HG03039 (cell line): ENCODE data around the gene NXNL1.
A peak's percentile ranks its signal among the peaks of the same experiment; 100 is the strongest.
"Not testable (repeated sequence)": the region's sequence is repeated elsewhere in the genome, so short reads cannot be mapped to it uniquely, and the experiment has no call there.

Source experiments
- ATAC-seq: cut with Tn5 transposase; IDR thresholded peaks from one replicate; pipeline ENCODE4 v1.9.1; 2021; ENCODE audit warnings: mild to moderate bottlenecking, moderate library complexity; ENCODE audit not compliant: unreplicated experiment

The NXNL1 gene

GRCh38 chr19:17487284-17488121, 26.8 kb upstream of the NXNL1 start:
- no peak for ATAC-seq

- ATAC-seq = no peak
These were observed 26.0 kb upstream of the NXNL1 start for GRCh38 chr19:17486545-17487240.

GRCh38 chr19:17484520-17485185, 23.9 kb upstream of the NXNL1 start:
- ATAC-seq = no peak

GRCh38 chr19:17483605-17484002, 22.9 kb upstream of the NXNL1 start:
- ATAC-seq = no peak

GRCh38 chr19:17482877-17483604, 22.3 kb upstream of the NXNL1 start:
- no peak for ATAC-seq

- no peak for ATAC-seq
These were observed 21.3 kb upstream of the NXNL1 start for GRCh38 chr19:17481986-17482385.

- ATAC-seq = no peak
These were observed 18.6 kb upstream of the NXNL1 start for GRCh38 chr19:17479325-17479791.

GRCh38 chr19:17475541-17476115, 14.9 kb upstream of the NXNL1 start:
- ATAC-seq = no peak

- ATAC-seq = not testable (repeated sequence)
These were observed 14.3 kb upstream of the NXNL1 start for GRCh38 chr19:17475011-17475540.

GRCh38 chr19:17473041-17473440, 12.3 kb upstream of the NXNL1 start:
- no peak for ATAC-seq

GRCh38 chr19:17471410-17472125, 10.8 kb upstream of the NXNL1 start:
- no peak for ATAC-seq

- ATAC-seq = peak; percentile 84
These were observed 9.5 kb upstream of the NXNL1 start, which contains the start of gene SLC27A1 for GRCh38 chr19:17470068-17470841. SLC27A1 (plus strand) TSS chr19:17470524; CDS start chr19:17470541, 17 bp downstream.

GRCh38 chr19:17469481-17470067, 8.8 kb upstream of the NXNL1 start:
- ATAC-seq = peak; percentile 45

- no peak for ATAC-seq
These were observed 8.4 kb upstream of the NXNL1 start for GRCh38 chr19:17469092-17469480.

- no peak for ATAC-seq
These were observed 7.8 kb upstream of the NXNL1 start for GRCh38 chr19:17468302-17469091.

GRCh38 chr19:17467471-17468301, 7.0 kb upstream of the NXNL1 start:
- no peak for ATAC-seq

GRCh38 chr19:17466487-17466850, 5.7 kb upstream of the NXNL1 start:
- ATAC-seq = no peak
